T-helper 1 cell treated with Interleukin-12 subunit alpha and Interleukin-12 subunit beta and Interleukin-4 antibody, amounts not matched to agents 30 ng/mL and 1 ng/mL, for 36 hours (primary cell): Measurements from ENCODE around the gene PFN3. TPM values are rescaled to one million over a fixed set of nuclear protein-coding genes. Genes with fewer than 3 reads are reported as not detected.

Source experiments
- intact Hi-C: fragments of 100-400 bp; cut with micrococcal nuclease; formaldehyde crosslinking; loops from one replicate; pipeline ENCODE4 v1.15.1; 2024
- total RNA-seq: library from RNA; stranded (reverse); gene quantifications from 2 replicates; pipeline ENCODE4 v1.2.3, GENCODE V29; 2022

PFN3 gene
- total RNA-seq: not detected in 2 replicates

DNA sequence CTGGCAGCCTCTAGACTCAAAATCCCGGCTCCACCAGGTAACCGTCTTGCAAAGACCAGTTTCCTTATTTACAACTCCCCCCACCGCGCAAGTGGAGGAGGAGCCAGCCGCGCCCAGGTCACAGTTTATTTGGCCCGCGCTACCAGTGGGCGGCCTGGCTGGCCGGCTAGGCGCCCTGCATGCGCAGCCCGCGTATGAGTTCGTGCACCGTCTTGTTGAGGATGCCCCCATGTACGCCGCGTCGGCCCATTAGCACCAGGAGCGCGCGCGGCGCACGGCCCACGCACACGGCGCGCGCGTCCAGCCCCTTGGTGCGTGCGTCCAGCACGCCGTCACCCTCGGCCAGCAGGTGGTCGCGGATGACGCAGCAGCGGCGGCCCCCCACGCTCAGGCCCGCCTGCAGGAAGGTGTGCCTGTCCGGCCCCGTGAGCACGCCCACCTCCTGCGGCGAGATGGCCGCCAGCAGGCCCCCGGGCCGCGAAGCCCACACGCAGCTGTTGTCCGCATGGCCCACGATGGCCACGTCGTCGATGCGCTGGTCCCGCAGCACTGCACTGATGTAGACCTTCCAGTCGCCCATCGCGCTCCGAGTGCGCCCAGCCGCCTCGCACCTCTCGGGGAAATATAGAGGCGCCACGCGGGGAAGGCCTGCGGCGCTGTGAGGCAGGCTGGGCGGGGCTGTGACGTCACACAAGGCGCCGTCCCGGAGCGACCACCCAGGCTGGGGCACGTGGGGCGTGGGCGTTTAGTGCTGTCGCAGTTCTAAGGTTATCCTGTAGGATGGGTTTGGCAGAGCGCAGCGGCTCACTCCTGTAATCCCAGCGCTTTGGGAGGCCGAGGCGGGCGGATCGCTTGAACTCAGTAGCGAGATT, at the start of gene PFN3:
PFN3 (minus strand) TSS at position 665 of the 872 bp plus-strand sequence; CDS start at position 580, 85 bp downstream.
- intact Hi-C loops: no loop called here

GRCh38 chr5:177449140-177450061, 48.9 kb upstream of the PFN3 start:
- intact Hi-C loops: no loop called here

GRCh38 chr5:177448244-177448950, 47.9 kb upstream of the PFN3 start:
- intact Hi-C loops: no loop called here

DNA sequence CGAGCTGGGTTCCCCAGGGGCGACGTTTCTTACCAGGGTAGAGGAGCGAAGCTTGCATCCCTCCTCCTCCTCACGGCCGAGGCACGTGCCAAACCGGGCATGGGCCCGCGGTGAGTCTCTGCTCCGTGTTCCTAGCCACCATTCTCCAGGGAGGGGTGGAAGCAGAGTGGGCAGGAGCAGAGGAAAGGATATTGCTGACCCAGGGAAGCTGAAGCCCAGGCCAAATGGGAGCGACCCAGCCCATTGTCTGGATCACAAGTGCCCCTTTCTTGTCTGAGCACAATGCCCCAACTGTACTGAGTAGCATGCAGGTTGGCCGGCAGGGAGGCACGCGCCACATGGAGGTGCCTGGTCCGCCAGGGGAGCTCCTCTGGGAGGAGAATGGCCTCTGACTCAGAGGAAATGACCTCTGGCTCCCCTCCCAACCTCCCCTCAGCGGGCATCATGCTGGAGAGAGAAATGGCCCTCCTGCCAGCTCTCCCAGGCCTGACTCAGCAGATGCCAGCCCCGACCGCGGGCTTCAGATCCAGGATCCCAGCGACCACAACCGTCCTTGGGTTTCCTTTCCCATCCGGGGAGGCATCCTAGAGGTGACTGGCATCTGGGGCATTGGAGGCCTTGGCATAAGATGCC, 47.3 kb upstream of the PFN3 start:
- intact Hi-C loops: no loop called here

- intact Hi-C loops: no loop called here
These were observed 46.7 kb upstream of the PFN3 start for GRCh38 chr5:177447066-177447610.

DNA sequence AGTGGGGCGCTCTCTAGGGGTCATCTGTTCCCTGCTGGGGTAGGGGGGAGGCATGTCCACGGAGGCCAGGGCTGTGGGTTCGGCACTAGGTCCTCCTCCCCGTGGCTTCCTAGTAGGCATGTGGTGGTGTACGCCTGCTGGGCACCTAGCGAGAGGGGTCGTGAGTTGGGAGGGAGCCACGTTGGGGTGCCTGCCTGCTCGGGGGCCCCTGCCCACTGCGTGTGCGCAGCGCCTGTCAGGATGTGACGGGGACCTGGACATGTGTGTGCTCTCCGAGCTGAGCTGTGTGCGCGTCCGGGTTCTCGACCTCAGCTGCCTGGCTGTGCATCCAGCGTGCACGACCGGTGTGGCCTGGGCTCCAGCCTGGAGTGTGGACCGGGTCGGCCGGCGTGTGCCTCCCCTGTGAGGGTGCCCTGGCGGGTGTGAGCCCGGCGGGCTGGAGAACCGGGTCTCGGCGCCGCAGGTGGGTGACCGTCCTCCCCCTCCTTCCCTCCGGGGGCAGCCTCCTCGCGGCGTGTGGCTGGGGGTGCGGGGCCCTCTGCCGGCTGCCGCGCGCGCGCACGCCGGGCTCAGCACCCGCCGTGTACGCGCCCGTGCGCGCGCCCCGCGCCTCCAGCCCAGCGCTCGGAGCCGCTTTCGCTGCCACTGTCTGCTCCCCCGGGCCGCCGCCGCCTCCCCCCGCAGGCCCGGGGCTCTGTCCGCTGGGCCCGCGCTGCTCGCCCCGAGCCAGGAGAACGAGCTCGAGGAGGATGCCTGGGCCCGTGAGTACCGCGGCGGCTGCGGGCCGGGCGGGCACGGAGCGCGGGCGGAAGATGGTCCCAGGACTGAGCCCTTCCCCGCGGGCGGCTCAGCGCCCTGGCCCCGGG, 46.0 kb upstream of the PFN3 start, which contains the start of gene PRR7:
PRR7 (plus strand) TSS at position 615 of the 866 bp plus-strand sequence. CDS start 8,254 bp downstream, outside the sequence.
- intact Hi-C loops: loop anchor here (1.0 kb wide), 1 partner anchor 8 kb away; no protein-coding TSS in a partner anchor

DNA sequence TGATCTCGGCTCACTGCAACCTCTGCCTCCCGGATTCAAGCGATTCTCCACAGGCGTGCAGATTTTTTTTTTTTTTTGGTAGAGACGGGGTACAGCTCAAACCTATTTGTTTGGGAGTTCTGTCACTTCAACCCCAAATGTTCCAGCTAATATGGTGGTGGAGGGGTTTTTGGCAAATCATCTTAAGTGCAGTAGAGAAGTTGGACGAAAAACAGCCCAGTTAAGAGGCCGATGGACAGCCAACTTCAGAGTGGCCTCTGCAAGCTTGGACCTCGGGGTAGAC, 45.4 kb upstream of the PFN3 start:
- intact Hi-C loops: loop anchor here (1.0 kb wide), 2 partner anchors 8 to 17 kb away; no protein-coding TSS in a partner anchor

DNA sequence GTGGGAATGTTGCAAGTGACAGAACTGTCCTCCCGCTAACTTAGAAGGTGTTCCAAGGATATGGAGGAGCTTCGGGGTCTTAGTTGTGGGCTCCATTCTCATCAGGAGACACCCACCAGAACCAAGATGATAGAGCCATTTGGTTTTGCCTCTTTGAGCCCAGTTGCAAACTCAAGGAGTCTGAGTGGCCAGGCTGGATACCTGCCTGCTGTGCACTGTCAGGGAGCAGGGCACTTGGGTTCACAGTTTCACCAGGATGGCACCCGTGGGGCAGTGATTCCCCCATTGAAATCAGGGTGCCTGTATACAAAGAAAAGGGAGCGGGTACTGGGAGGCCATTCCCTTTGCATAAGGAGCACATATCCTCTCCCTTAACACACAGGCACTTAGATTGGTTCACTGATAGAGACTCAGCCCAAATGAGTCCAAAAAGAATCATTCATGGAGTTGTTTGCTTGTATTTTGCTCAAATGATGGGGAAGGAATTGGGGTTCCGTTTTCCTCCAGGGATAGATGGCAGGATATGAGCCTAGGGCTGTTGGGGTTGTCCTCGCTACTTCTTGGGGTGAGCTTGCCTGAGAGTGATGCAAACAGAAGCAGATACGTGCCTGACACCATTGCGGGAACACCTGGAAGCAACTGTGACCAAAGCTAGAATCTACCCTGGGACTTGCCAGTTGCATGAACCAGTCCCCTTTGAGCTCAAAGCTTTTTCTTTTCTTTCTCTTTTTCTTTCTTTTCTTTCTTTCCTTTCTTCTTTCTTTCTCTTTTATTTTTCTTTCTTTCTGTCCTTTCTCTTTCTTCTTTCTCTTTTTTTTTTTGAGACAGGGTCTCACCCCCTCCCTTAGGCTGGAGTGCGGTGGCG, 44.8 kb upstream of the PFN3 start:
- intact Hi-C loops: loop anchor here (1.0 kb wide), 1 partner anchor 16 kb away; no protein-coding TSS in a partner anchor

DNA sequence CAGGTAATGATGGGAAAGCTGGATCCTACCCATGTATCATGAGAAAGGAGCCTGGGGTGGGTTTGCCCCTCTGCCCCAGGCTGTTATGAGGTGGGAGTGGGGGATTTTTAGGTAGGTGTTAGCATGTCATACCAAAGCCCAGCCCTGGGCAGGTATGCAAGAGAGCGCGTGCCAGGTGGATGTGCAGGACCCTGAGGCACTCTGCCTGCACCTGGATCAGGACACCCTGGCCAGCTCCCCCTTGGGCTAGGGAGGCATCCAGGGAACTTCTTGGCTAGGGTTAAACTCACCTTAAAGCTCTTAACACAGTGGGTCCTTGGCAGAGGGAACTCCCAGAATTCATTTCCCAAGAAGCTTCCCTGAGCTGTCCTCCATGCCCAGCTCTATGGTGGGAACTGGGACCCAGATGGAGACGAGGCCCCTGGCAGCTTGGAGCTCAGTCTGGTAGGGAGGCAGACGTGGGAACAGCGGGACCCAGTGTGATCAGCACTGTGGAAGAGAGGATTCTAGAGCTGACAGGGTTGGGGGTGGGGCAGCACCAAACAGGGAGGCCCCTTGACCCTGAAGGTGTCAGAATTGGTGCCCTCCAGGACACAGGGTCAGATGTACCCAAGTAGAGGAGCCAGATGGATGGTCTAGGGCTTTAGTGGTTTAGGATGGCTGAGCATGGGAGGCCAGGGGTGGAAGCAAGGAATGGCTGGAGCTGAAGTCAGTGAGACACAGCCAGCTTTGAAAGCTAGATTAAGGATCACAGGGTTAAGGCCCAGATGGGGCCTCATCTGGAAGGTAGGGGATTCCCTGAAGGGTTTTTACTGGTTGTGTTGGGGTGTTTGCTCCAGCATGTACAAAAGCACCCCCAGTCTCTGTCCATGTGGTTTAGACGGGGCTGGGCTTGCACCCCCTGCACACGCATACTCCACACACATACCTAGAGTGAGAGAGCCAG, 43.9 kb upstream of the PFN3 start:
- intact Hi-C loops: loop anchor here (1.0 kb wide), 1 partner anchor 15 kb away; no protein-coding TSS in a partner anchor

DNA sequence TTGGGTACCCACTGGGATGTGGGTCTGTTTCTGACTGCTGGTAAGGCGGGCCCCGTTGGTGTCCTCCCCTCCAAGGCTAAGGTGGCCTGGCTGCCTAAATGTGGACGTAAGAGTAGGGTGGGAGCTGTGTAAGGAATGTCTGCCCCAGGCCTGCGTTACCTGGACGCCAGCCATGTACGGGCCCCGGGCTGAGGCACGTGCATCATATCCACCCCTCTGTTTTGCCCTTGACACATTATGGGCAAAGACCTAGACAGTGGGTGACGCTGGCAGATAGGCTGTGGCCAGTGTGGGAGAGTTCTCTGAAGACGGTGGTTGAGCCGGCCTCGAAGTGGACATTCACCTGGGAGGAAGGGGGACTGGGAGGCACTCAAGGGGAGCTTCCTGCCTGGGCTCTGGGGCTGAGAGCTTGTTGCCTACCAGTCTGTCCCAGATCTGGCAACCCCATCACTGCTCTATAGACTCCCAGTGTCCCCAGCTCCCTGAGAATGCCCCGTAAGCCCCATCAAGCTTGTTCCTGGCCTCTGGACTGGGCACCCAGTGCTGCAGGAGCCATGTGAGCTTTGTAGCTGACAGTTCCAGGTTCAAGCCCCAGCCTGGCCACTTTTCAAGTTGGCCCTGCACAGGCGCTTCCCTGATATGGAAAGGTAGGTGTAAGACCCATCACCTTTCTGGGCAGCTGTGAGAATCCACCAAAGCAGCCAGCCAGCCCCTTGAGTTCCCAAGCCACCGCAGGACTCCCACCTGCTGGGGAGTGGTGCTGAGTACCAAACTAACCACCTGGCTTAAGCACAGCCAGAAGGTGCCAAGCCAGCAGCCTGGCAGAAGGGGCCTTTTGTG, 42.9 kb upstream of the PFN3 start:
- intact Hi-C loops: no loop called here

DNA sequence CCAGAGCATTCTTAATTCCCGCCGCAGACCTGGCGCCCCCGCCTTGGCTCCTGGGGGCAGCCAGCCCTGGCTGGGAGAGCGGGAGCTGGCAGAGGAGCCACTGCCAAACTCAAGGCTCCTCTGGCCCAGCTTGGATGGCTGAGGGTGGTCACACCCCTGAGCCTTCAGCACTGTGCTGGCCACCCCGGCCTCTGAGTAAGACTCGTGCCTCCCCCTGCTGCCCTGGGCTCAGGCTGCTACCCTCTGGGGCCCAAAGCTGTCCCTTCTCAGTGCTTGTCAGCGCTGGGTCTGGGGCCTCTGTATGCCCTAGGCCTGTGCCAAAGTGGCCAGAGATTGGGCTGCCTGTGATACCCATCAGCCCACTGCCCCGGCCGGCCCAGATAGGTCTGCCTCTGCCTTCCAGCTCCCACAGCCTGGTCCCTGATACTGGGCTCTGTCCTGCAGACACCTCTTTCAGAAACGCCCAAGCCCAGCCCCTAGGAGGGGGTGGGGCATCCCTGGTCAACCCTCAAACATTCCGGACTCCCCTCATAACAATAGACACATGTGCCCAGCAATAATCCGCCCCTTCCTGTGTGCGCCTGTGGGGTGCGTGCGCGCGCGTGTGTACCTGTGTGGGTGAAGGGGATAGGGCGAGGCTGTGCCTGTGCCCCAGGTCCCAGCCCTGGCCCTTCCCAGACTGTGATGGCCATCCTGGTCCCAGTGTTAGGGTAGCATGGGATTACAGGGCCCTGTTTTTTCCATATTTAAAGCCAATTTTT, 41.8 kb upstream of the PFN3 start:
- intact Hi-C loops: no loop called here

DNA sequence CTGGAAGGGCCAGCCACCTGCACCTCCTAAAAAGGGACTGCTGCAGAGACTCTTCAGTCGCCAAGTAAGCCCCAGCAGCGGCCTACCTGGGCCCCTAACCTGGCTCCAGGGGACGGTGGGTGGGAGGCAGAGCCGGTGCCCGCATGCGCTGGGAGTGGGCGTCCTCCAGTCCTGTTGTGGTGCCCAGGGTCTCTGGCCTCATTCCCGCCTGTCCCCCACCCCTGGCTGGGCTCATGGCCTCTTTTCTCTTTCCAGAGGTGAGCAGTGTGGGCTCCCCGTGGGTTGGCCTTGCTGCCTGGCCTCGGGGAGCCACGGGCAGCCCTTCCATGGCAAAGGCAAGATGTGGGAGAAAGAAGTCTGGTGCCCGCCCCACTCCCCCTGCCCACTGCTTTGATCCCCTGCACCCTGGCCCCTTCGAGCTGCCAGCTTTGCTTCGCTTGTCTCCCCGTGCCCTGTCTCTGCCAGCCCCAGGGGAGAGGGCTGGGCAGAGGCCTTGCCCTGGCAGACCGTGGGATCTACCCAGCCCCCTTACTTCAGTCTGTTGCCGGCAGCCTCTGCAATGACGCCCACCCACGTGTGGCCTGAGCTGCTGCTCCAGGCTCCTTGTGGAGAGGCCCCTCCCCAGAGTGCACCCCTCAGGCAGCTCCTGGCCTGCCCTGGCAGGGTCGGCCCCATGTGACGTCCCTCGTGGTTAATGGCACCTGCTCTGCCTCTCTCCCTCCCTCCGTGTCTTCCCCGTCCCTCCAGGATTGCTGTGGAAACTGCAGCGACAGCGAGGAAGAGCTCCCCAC, 40.7 kb upstream of the PFN3 start:
- intact Hi-C loops: no loop called here

- intact Hi-C loops: no loop called here
These were observed 39.9 kb upstream of the PFN3 start for GRCh38 chr5:177440211-177440989.

GRCh38 chr5:177439518-177440053, 39.1 kb upstream of the PFN3 start:
- intact Hi-C loops: no loop called here
